ENCODE results near the gene FYB2. TPM values are rescaled to one million over a fixed set of nuclear protein-coding genes. Genes with fewer than 3 reads are reported as not detected.

FYB2 gene
- total and polyA plus RNA-seq, 10 of the 15 experiments (the other 5 are each of a cell fraction or from before 2014, with no cell fraction given), result 0.04 to 0.16 (median 0.05) TPM; not detected in 4

- intact Hi-C loops (cut with micrococcal nuclease; ENCODE audit: unreplicated experiment), result no loop called here
- SMC1A ChIA-PET (ENCODE audit: uncharacterized antibody, unreplicated experiment), result no interaction called here
- ATAC-seq (no peak), FAIRE-seq (no peak), DNase-seq (ENCODE audit: low read depth, low spot score) (no peak)
- H3K9ac ChIP-seq (ENCODE audit: control insufficient read depth, insufficient read depth, low read length), result no peak overlapping the region
- H3K4me2 ChIP-seq (ENCODE audit: control insufficient read depth, insufficient read depth), result no peak overlapping the region
- no peaks in the 10 kb centered on the region for H3K9me3 ChIP-seq (replicated peaks; ENCODE audit: control insufficient read depth, insufficient read depth, low read length)
- no peaks in the 10 kb centered on the region for H3K36me3 ChIP-seq (ENCODE audit: control insufficient read depth in 2 of 2, insufficient read depth in 2 of 2, low read length in 1 of 2)
- no peaks in the 10 kb centered on the region for H3K4me1 ChIP-seq (ENCODE audit: control insufficient read depth, insufficient read depth, low read length)
- POLR2A ChIA-PET, result no interaction called here
- no peaks in the 10 kb centered on the region for H3K27me3 ChIP-seq (replicated peaks in 1 of 2; ENCODE audit: control insufficient read depth in 2 of 2, insufficient read depth in 2 of 2, low read length in 1 of 2)
- no peak overlapping the region for H3K4me3 ChIP-seq
- H3K27ac ChIP-seq (ENCODE audit: control insufficient read depth, insufficient read depth), result no peak overlapping the region
- H2AFZ ChIP-seq (ENCODE audit: control insufficient read depth, low read depth, low read length), result no peak overlapping the region
- no TSS peak for BruUV-seq (replicated peaks)
- TF ChIP-seq FOS (IDR thresholded peaks at IDR 0.05; ENCODE audit: borderline replicate concordance, extremely low read depth, insufficient read length), result no peak
- TF ChIP-seq REST (IDR thresholded peaks at IDR 0.05; ENCODE audit: low read depth, low read length), result no peak
- TF ChIP-seq STAT3 (IDR thresholded peaks at IDR 0.05; ENCODE audit: low read depth, low read length), result no peak
- TF ChIP-seq YBX1 (IDR thresholded peaks at IDR 0.05), result no peak
- TF ChIP-seq BMI1 (IDR thresholded peaks at IDR 0.05; ENCODE audit: borderline replicate concordance), result no peak
- TF ChIP-seq RELB (IDR thresholded peaks at IDR 0.05; ENCODE audit: low read depth), result no peak
- no peak for TF ChIP-seq RBBP5 (conservative IDR thresholded peaks at IDR 0.05)
- TF ChIP-seq RELA (IDR thresholded peaks at IDR 0.05; ENCODE audit: borderline replicate concordance, partially characterized antibody), result no peak
- no peak for TF ChIP-seq MYB (IDR thresholded peaks at IDR 0.05; ENCODE audit: borderline replicate concordance, low read depth, low read length)
- no peak for TF ChIP-seq IKZF2 (IDR thresholded peaks at IDR 0.05)
- TF ChIP-seq BCL3 (IDR thresholded peaks at IDR 0.05; ENCODE audit: borderline replicate concordance, insufficient read depth, low read depth, low read length, poor library complexity, severe bottlenecking), result no peak
- no peak for TF ChIP-seq SMARCA5 (IDR thresholded peaks at IDR 0.05)
- TF ChIP-seq SREBF2 (IDR thresholded peaks at IDR 0.05; ENCODE audit: low read length), result no peak
- TF ChIP-seq KLF5 (IDR thresholded peaks at IDR 0.05; ENCODE audit: partially characterized antibody), result no peak
- no peak for TF ChIP-seq E2F8 (IDR thresholded peaks at IDR 0.05; ENCODE audit: low read depth, partially characterized antibody)
- no peaks in the 10 kb centered on the region for H3K79me2 ChIP-seq (ENCODE audit: control insufficient read depth, insufficient read depth, low read length)
- CTCF ChIA-PET, result no interaction called here
- RAD21 ChIA-PET (ENCODE audit: unreplicated experiment), result no interaction called here
- H4K20me1 ChIP-seq (ENCODE audit: control insufficient read depth, insufficient read depth), result no peaks in the 10 kb centered on the region
- in situ Hi-C loops (cut with MboI), result no loop called here
- WGBS (ENCODE audit: insufficient coverage, insufficient replicate concordance, low lambda C conversion rate, missing lambda C conversion rate), result 98% methylated on average over 2 of the region's 2 CpGs
These were observed 147.7 kb downstream of the FYB2 start for GRCh38 chr1:56671542-56671941.

Measured in GM12878 (cell line).